Spleen (tissue), 7 donors: ENCODE data around the gene CHCHD6.

Experiments
- CTCF ChIP-seq, 11 experiments: fragments of 200-600 bp in 7 of 11; fragments of 450-650 bp in 4 of 11; sonication (generic) in 4 of 11; IDR thresholded peaks in 8 of 11; conservative IDR thresholded peaks in 3 of 11; 1 replicate in 7 of 11; 2 replicates in 4 of 11; pipeline versions ENCODE4 v1.4.0 to v1.8.0; 2016 to 2021; ENCODE audit warnings: antibody characterized with exemption in 11 of 11, inconsistent platforms in 4 of 11, mild to moderate bottlenecking in 1 of 11
- POLR2A ChIP-seq, 3 donors: fragments of 450-650 bp; IDR thresholded peaks; one replicate each; pipeline ENCODE4 v1.5.1; 2017; ENCODE audit warnings: antibody characterized with exemption in 3 of 3, mild to moderate bottlenecking in 1 of 3
- POLR2AphosphoS5 ChIP-seq, 3 donors: sonication (generic); formaldehyde crosslinking; IDR thresholded peaks; one replicate each; pipeline ENCODE4 v1.5.1; 2017; ENCODE audit warnings: antibody characterized with exemption in 3 of 3
- donor health status: DM: no; HTN: no; CAD: no; lungs with moderate emphysema.
- donor health status: DM: no; HTN: no; CAD: no.
- donor health status: DM: no; HTN: no; CAD: no.

GRCh38 chr3:126941721-126942270 is 237.8 kb downstream of the CHCHD6 start:
- TF ChIP-seq POLR2AphosphoS5 (IDR thresholded peaks at IDR 0.05) (no peak), CTCF (IDR thresholded peaks at IDR 0.05 in 8 of 11, conservative IDR thresholded peaks at IDR 0.05 in 3 of 11) (no peak), POLR2A (IDR thresholded peaks at IDR 0.05) (no peak)
